Right lobe of liver (tissue), 4 donors: ENCODE data around the gene ABCC1.
A peak's percentile ranks its signal among the peaks of the same experiment; 100 is the strongest.

Source experiments
- POLR2A ChIP-seq: fragments of 450-650 bp; IDR thresholded peaks from one replicate; pipeline ENCODE4 v1.6.1; 2017; ENCODE audit warnings: antibody characterized with exemption, mild to moderate bottlenecking
- TF ChIP-seq, protein P1 (sequence below), 4 donors: fragments of 200-600 bp in 3 of 4; fragments of 450-650 bp in 1 of 4; IDR thresholded peaks; one replicate each; pipeline versions ENCODE4 v1.5.1 to v1.8.0; 2016 to 2022; ENCODE audit warnings: antibody characterized with exemption in 4 of 4, mild to moderate bottlenecking in 2 of 4
- donor health status: DM: no; HTN: no; CAD: no.
- donor health status: DM: no; HTN: no; CAD: no.
- donor health status: DM: no; HTN: yes; CAD: no.

DNA sequence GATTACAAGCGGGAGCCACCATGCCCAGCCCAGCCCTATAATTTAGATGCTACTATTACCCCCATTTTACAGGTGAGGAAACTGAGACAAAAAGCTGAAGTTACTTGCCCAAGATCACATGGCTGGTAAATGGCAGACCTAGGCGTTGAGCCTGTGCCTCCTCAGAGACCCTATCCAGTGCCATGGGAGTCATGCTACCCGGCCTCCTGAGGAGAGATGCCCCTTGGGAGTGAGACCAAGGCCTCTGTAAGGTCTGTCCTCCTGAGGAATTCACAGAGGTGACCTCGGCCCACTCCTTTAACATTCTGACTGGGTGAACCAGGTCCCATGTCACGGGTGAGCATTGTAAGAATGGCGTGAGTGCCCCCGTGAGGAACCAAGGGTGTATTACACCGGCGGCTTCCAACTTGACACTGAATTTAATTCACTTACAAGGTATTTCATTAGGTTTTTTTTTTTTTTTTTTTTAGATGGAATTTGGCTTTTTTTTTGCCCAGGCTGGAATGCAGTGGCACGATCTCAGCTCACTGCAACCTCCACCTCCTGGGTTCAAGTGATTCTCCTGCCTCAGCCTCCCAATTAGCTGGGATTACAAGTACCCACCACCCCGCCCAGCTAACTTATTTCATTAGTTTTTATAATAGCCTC is 178.2 kb downstream of the ABCC1 start:
- TF ChIP-seq, protein P1, sequence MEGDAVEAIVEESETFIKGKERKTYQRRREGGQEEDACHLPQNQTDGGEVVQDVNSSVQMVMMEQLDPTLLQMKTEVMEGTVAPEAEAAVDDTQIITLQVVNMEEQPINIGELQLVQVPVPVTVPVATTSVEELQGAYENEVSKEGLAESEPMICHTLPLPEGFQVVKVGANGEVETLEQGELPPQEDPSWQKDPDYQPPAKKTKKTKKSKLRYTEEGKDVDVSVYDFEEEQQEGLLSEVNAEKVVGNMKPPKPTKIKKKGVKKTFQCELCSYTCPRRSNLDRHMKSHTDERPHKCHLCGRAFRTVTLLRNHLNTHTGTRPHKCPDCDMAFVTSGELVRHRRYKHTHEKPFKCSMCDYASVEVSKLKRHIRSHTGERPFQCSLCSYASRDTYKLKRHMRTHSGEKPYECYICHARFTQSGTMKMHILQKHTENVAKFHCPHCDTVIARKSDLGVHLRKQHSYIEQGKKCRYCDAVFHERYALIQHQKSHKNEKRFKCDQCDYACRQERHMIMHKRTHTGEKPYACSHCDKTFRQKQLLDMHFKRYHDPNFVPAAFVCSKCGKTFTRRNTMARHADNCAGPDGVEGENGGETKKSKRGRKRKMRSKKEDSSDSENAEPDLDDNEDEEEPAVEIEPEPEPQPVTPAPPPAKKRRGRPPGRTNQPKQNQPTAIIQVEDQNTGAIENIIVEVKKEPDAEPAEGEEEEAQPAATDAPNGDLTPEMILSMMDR (IDR thresholded peaks at IDR 0.05): peak; percentile 80 to 86 (median 82)
- TF ChIP-seq POLR2A: no peak
